T-helper 2 cell treated with Interferon-gamma antibody and Interleukin-4, amounts not matched to agents 5 μg/mL and 100 μg/mL, for 36 hours (primary cell): ENCODE data around the gene TBC1D4.
"Not testable (repeated sequence)": the region's sequence is repeated elsewhere in the genome, so short reads cannot be mapped to it uniquely, and the experiment has no call there.

Experiments
- DNase-seq: peaks from one replicate; pipeline ENCODE4 v3.0.0; 2021; ENCODE audit warnings: low spot score
- H3K27ac Mint-ChIP-seq: one replicate; pipeline ENCODE4 v1.8.0; 2021; ENCODE audit warnings: mild to moderate bottlenecking, mixed read lengths
- H3K27me3 Mint-ChIP-seq: one replicate; pipeline ENCODE4 v1.8.0; 2021; ENCODE audit warnings: low read depth, mixed read lengths
- H3K36me3 Mint-ChIP-seq: one replicate; pipeline ENCODE4 v1.8.0; 2021; ENCODE audit warnings: low read depth, mixed read lengths
- H3K4me1 Mint-ChIP-seq: one replicate; pipeline ENCODE4 v1.8.0; 2021; ENCODE audit warnings: low read depth, mixed read lengths
- H3K4me3 Mint-ChIP-seq: one replicate; pipeline ENCODE4 v1.8.0; 2022; ENCODE audit warnings: mild to moderate bottlenecking, moderate library complexity, mixed read lengths
- H3K9me3 Mint-ChIP-seq: one replicate; pipeline ENCODE4 v1.8.0; 2021; ENCODE audit warnings: mixed read lengths

The TBC1D4 gene

DNA sequence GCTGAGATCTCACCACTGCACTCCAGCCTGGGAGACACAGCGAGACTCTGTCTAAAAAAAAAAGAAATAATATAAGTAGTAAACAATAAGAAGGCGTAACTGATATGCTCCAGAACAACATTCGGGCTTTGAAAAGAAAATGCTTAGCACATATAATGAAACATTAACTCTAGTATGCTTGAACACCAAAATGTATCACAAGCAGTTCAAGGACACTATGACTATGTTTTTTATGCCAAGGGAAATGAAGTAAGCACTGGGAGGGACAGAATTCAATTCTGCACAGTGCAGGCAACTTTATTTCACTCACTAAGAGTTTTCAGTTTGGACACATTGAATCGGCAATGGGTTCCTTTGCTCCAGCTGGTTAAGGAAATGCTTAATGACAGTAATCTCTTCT is 178.7 kb downstream of the TBC1D4 start:
- Mint-ChIP-seq H3K27me3 (no peaks in the 10 kb centered on the region), H3K4me1 (peaks cover 31% of the 10 kb centered on the region), H3K9me3 (peaks cover 9% of the 10 kb centered on the region), H3K4me3 (no peak overlapping the region), H3K36me3 (peaks cover 44% of the 10 kb centered on the region), H3K27ac (no peak overlapping the region)
- no peak for DNase-seq

DNA sequence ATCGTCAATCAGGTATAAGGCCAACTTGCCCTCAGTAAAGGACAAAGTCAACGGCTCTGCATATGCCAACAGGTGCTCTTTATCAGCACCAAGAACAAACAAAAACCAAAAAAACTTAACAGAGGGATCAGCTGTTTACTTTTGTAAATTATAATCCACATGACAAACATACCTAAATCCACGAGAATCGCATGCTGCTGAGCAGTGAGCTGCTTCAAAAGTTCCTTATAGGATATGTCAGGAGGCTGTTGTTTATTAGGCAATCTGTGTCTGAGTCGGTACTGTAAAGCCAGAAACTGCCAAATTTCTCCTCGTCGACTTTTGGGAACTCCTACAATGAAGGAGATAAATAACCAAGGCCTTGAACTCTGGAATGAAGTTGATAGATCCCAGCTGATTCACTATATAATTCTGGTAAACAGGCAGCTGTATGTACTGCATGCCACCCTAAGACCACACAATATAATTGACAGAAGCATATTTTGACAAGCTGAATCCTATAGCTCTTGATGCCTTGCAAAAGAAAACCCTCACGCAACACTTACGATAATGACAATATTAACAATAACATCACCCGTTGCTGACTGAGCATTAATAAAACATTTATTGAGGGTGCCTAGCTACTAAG is 179.8 kb downstream of the TBC1D4 start:
- no peaks in the 10 kb centered on the region for H3K27me3 Mint-ChIP-seq
- H3K4me1 Mint-ChIP-seq: peaks cover 30% of the 10 kb centered on the region
- peaks cover 43% of the 10 kb centered on the region for H3K36me3 Mint-ChIP-seq
- peaks cover 9% of the 10 kb centered on the region for H3K9me3 Mint-ChIP-seq
- H3K4me3 Mint-ChIP-seq: no peak overlapping the region
- H3K27ac Mint-ChIP-seq: no peak overlapping the region
- no peak for DNase-seq

DNA sequence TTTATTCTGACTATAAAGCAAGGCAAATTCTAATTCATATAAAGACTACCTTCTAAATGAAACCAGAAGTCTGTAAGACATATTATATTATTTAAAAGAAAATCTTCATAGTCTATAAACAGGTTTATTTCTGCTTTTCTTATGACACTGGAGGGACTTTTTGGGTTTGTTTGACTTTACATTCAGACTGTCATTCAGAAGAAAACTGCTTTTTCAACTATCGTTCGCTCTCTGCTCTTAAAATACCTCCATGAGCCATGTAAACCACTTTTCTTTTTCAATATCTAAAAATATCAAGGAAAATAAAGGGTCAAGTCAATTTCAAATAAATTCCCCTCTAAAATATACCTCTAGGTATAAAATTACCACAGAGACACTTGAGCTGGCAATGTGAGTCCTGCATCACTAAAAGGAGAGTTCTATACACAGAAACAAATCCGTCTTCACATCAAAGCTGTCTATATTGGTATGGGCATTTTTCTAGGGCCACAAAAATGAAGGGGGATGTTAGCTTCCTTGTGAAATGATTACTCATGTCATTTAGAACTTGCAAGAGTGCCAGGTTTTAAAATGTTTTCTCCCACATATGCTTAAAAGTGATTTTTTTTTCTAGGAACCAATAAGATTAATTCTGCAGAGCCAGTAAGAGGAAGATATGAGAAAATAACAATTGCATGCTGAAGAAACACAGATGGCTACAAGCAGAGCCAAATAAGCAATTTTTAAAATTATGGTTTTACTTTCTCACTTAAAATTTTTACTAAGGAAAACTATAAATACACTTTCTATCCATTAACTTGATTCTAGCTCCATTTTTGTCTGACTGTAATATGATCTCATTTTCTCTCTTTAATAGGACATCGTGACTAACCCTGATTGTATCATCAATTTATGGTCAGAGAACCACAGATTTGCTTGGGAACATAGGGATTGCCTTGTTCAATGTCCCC is 181.8 kb downstream of the TBC1D4 start:
- peaks cover 42% of the 10 kb centered on the region for H3K4me1 Mint-ChIP-seq
- peak overlapping the region; percentile 30 for H3K4me3 Mint-ChIP-seq

DNA sequence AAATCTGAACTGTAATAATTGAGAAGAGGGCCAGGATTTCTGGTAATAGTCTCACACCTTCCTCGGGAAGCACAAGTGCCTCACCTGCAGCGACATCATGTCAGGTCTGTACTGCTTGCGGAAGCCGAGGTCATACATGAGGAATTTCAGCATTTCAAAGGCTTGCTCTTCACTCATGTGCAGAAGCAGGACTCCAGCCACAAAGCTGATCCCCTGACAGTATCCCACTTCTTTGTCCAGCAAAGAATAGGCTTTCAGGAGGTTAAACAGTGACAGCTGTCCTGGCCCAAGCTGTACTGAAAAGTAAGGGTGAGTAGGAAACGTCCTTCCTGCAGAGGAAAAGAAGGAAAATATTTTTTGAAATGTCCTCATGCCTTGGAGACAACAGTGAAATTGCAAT is 182.7 kb downstream of the TBC1D4 start:
- Mint-ChIP-seq H3K9me3 (no peaks in the 10 kb centered on the region), H3K4me3 (no peak overlapping the region), H3K27ac (peak overlapping the region; percentile 18), H3K4me1 (peaks cover 45% of the 10 kb centered on the region), H3K36me3 (peaks cover 30% of the 10 kb centered on the region), H3K27me3 (no peaks in the 10 kb centered on the region)
- no peak for DNase-seq

More for the DNA sequence above, 181.8 kb downstream of the TBC1D4 start:
- H3K36me3 Mint-ChIP-seq: peaks cover 33% of the 10 kb centered on the region
- peak overlapping the region; percentile 56 for H3K27ac Mint-ChIP-seq
- H3K27me3 Mint-ChIP-seq: no peaks in the 10 kb centered on the region
- DNase-seq: no peak
- H3K9me3 Mint-ChIP-seq: peaks cover 7% of the 10 kb centered on the region

DNA sequence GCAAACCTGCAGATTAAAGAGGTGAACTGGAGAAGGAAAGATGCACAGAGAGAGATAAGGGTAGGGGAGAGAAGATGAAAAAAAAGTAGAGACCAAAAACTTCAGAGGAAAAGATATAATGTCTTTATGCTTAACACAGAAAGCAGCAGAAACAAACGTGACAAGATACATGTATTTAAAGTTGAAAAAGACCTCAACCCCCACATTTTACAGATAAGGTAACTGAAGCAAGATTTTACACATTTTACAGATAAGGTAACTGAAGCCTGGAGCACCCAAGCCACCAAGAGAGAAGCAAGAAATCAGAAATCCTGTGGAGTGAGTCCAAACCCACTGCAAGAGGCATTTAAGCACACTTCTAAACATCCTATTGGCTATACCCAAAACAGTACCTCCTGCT is 185.3 kb downstream of the TBC1D4 start:
- peaks cover 49% of the 10 kb centered on the region for H3K4me1 Mint-ChIP-seq
- no peaks in the 10 kb centered on the region for H3K9me3 Mint-ChIP-seq
- no peak for DNase-seq
- H3K4me3 Mint-ChIP-seq: peak overlapping the region; percentile 59
- H3K36me3 Mint-ChIP-seq: peaks cover 32% of the 10 kb centered on the region
- no peaks in the 10 kb centered on the region for H3K27me3 Mint-ChIP-seq
- H3K27ac Mint-ChIP-seq: peak overlapping the region; percentile 76

DNA sequence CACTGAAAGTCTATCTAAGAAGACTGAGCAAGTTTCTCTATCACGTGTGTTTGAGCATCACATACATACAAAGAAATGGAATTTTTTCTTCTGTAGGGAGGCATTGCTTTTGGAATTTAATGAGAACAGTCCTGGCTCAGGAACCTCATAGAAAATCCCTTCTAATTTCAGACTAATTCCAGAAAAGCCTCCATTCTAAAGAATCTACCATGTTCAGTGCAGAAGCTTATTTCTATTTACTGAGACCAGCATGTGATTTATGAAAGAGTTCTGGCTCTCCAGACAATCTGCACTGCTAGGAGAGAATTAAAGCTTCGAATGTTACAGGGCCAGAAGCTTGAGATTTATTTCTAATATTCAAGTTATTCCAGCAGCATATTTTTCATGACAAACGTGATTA is 186.8 kb downstream of the TBC1D4 start:
- no peak for DNase-seq
- no peaks in the 10 kb centered on the region for H3K27me3 Mint-ChIP-seq
- no peaks in the 10 kb centered on the region for H3K9me3 Mint-ChIP-seq
- peak overlapping the region; percentile 55 for H3K4me3 Mint-ChIP-seq
- H3K27ac Mint-ChIP-seq: peak overlapping the region; percentile 69
- peaks cover 45% of the 10 kb centered on the region for H3K4me1 Mint-ChIP-seq
- peaks cover 36% of the 10 kb centered on the region for H3K36me3 Mint-ChIP-seq

DNA sequence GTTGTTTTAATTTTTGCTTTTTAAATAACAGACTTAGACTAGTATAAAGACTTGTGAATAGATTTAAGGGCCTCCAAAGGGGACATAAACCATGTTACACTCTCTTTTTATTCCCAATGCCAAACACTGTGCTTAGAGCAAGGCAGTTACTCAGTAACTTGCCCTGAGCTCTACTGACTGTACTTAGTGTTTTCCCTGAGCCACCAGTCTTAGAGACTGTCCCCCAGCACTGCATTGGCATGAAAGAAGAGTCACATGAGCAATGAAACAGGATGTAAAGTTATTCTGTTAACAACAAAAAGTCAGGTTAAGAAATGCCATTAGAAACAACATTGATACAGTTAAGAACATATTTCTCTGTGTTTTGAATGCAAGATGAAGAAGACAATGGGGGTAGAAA is 187.9 kb downstream of the TBC1D4 start:
- Mint-ChIP-seq H3K27me3 (no peaks in the 10 kb centered on the region), H3K36me3 (peaks cover 35% of the 10 kb centered on the region), H3K4me3 (peak overlapping the region; percentile 27), H3K4me1 (peaks cover 38% of the 10 kb centered on the region), H3K9me3 (no peaks in the 10 kb centered on the region), H3K27ac (peak overlapping the region; percentile 56)
- no peak for DNase-seq

DNA sequence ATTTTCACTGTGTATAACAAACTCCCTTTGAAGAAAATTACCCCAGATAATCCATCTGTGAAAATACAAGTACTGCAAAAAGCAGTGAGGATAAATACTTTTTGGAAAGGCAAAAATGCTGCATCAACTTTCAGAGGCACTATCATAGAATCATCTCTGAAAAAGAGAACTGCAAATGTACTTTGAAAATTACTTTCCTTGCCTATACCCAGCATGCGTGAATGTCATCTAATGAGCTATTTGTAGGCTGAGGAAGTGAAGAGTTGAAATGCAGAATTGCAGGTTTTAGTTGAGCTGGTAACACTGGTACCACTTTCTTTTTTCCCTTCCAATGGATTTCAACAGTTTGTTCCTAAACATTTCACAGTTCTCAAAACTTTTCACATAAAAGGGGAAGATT is 196.7 kb downstream of the TBC1D4 start:
- H3K9me3 Mint-ChIP-seq: peaks cover 5% of the 10 kb centered on the region
- no peaks in the 10 kb centered on the region for H3K27me3 Mint-ChIP-seq
- DNase-seq: no peak
- peaks cover 41% of the 10 kb centered on the region for H3K36me3 Mint-ChIP-seq
- no peaks in the 10 kb centered on the region for H3K4me1 Mint-ChIP-seq
- H3K27ac Mint-ChIP-seq: no peak overlapping the region
- no peak overlapping the region for H3K4me3 Mint-ChIP-seq

DNA sequence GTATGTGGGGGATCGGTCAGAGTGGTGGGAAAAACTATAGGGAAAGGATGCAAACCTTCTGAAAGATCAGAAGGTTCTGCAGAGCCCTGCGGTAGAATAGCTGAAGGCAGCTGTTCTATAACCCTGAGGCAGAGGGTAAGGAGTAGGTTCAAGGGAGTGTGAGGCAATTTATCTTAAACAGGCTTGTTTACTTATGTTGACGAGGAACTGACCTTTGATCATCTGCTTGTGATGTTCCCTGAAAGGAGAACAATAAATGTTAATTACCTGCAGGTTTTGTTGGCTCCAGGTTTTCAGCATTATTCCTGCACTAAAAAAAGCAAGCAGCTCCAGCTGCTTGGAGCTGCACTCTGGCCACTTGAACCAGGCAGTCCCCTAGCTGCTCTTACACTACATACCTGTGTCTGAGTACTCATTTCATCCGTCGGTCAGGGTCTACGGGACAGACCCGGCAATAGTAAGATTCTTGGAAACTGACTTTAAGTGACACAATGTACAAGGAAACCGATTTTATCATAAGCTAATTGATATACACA is 202.1 kb downstream of the TBC1D4 start:
- no peak overlapping the region for H3K4me3 Mint-ChIP-seq
- H3K4me1 Mint-ChIP-seq: no peaks in the 10 kb centered on the region
- peaks cover 6% of the 10 kb centered on the region for H3K27me3 Mint-ChIP-seq
- H3K9me3 Mint-ChIP-seq: peaks cover 20% of the 10 kb centered on the region
- no peak for DNase-seq
- no peak overlapping the region for H3K27ac Mint-ChIP-seq
- peaks cover 18% of the 10 kb centered on the region for H3K36me3 Mint-ChIP-seq

DNA sequence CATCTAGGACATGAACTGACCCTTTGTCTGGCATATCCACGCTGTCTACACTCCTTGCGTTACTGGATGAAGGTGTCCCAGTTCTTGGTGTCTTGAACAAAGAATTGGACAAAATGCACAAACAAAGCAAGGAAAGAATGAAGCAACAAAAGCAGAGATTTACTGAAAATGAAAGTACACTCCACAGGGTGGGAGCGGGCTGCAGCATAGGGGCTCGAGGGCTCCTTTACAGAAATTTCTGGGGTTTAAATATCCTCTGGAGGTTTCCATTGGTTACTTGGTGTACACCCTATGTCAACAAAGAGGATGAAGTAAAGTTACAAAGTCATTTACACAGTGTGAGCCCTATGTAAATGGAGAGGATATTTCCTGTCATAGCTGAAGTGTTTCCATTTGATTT is 208.3 kb downstream of the TBC1D4 start:
- H3K27me3 Mint-ChIP-seq, H3K27ac Mint-ChIP-seq, H3K36me3 Mint-ChIP-seq, H3K4me1 Mint-ChIP-seq, H3K4me3 Mint-ChIP-seq, DNase-seq: not testable (repeated sequence)
- H3K9me3 Mint-ChIP-seq: peaks cover 26% of the 10 kb centered on the region

DNA sequence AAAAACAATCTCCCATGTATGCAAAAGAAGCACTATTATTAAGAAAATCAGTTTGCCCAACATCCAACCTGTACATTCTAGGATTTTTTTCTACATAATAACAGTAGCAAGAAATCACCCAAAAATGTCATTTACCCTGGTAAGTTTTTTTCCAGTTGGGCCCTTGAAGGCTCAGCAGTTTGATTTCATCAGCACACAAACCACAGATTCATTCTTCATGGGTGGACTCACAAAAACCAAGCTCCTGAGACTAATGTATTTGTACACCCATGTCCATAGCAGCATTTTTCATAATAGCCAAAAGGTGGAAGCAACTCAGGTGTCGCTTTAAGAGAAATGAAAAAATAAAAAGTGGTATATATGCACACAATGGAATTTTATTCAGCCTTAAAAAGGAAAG is 210.1 kb downstream of the TBC1D4 start:
- H3K4me3 Mint-ChIP-seq: no peak overlapping the region
- H3K4me1 Mint-ChIP-seq: no peaks in the 10 kb centered on the region
- peaks cover 2% of the 10 kb centered on the region for H3K36me3 Mint-ChIP-seq
- H3K9me3 Mint-ChIP-seq: peaks cover 19% of the 10 kb centered on the region
- no peaks in the 10 kb centered on the region for H3K27me3 Mint-ChIP-seq
- no peak for DNase-seq
- no peak overlapping the region for H3K27ac Mint-ChIP-seq

DNA sequence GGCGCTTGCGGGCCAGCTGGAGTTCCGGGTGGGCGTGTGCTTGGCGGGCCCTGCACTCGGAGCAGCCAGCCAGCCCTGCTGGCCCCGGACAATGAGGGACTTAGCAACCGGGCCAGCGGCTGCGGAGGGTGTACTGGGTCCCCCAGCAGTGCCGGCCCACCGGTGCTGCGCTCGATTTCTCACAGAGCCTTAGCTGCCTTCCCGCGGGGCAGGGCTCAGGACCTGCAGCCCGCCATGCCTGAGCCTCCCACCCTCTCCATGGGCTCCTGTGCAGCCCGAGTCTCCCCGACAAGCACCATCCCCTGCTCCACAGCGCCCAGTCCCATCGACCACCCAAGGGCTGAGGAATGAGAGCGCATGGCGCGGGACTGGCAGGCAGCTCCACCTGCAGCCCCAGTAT is 213.5 kb downstream of the TBC1D4 start:
- H3K36me3 Mint-ChIP-seq, H3K27me3 Mint-ChIP-seq, H3K27ac Mint-ChIP-seq, DNase-seq, H3K9me3 Mint-ChIP-seq, H3K4me1 Mint-ChIP-seq, H3K4me3 Mint-ChIP-seq: not testable (repeated sequence)

DNA sequence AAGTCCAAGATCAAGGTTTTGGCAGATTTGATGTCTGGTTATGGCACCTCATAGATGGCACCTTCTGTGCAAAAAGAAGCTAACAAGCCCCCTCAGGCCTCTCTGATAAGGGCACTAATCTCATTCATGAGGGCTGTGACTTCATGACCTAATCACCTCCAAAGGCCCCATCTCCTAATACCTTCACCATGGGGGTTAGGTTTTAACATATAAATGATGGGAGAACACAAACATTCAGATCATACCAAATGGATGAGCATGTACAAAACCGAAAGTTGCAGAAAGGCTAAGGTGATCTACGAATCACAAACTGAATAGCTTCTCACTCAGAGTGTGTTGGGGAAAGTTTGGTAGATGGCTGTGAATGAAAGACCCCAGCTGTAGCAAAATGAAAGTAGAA is 217.4 kb downstream of the TBC1D4 start:
- no peak overlapping the region for H3K4me3 Mint-ChIP-seq
- H3K9me3 Mint-ChIP-seq: no peaks in the 10 kb centered on the region
- H3K36me3 Mint-ChIP-seq: no peaks in the 10 kb centered on the region
- no peaks in the 10 kb centered on the region for H3K4me1 Mint-ChIP-seq
- DNase-seq: no peak
- no peaks in the 10 kb centered on the region for H3K27me3 Mint-ChIP-seq
- H3K27ac Mint-ChIP-seq: no peak overlapping the region

DNA sequence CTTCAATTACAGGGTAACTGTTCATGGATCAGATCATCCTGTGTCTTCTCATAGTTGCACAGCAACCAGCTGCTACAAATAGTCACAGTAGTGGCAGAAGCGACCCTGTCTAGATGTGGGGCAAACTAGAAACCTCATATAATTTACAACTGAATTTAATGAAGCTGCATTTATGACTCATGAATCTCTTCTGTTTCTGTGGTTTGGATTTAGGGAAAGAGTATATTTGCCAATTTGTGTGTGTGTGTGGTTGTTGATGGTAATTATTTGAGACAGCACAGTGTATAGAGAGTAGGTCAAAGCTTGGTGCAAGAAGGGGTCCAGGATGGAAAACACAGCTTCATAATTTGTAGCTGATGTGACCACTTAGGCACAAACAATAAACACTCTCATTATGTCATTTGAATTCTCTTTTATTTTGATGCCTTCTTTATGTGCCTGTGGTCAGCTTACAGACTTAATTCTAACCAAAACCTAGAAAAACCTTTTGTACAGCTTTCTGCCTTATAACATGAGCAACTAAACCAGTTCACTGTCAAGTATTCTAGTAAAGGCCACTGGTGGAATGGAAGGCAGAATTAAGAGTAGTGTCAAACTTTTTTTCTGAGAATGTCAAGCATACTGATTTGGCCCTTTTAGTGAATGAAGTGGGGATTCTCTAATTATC is 218.1 kb downstream of the TBC1D4 start:
- H3K9me3 Mint-ChIP-seq: no peaks in the 10 kb centered on the region
- H3K27ac Mint-ChIP-seq: no peak overlapping the region
- DNase-seq: no peak
- no peak overlapping the region for H3K4me3 Mint-ChIP-seq
- no peaks in the 10 kb centered on the region for H3K36me3 Mint-ChIP-seq
- H3K27me3 Mint-ChIP-seq: no peaks in the 10 kb centered on the region
- H3K4me1 Mint-ChIP-seq: no peaks in the 10 kb centered on the region
